GM10248 (cell line): ENCODE results near the gene IFRD1.

Experiments
- CTCF ChIA-PET: fragments of 300-600 bp; sonication (Branson Sonifier 250); formaldehyde crosslinking; extraction: SDS; loops from one replicate; lab custom pipeline; 2021; ENCODE audit warnings: antibody characterized with exemption; lab: Yijun Ruan, JAX
- POLR2A ChIA-PET: fragments of 350-650 bp; sonication (Branson Sonifier 250); formaldehyde crosslinking; extraction: SDS; loops from one replicate; lab custom pipeline; 2020; ENCODE audit warnings: antibody characterized with exemption; lab: Yijun Ruan, JAX
- DNase-seq: peaks from one replicate; pipeline ENCODE4 v3.0.0; 2012; ENCODE audit errors: extremely low spot score
- CTCF ChIP-seq: IDR thresholded peaks from 2 replicates; pipeline ENCODE4 v1.5.1; 2012; ENCODE audit warnings: mild to moderate bottlenecking, low read depth; ENCODE audit errors: extremely low read depth, missing control alignments, control extremely low read depth

Gene IFRD1

GRCh38 chr7:112433289-112433688, 17.0 kb upstream of the IFRD1 start:
- no peak for TF ChIP-seq CTCF
- CTCF ChIA-PET = no interaction called here
- POLR2A ChIA-PET = interaction anchor here (1.8 kb wide), 1 partner anchor 18 kb away, joined by 10 read pairs; the partner anchor contains the start of gene IFRD1
- no peak for DNase-seq

GRCh38 chr7:112437072-112437471, 13.2 kb upstream of the IFRD1 start:
- no peak for TF ChIP-seq CTCF
- DNase-seq = no peak
- ChIA-PET POLR2A (interaction anchor here (2.2 kb wide), 1 partner anchor 13 kb away, joined by 12 read pairs; the partner anchor contains the start of gene IFRD1), CTCF (interaction anchor here (0.7 to 2.4 kb wide), 6 partner anchors 9 to 695 kb away, joined by 3 to 10 read pairs (median 4); partner anchors contain the start of gene IFRD1)

GRCh38 chr7:112439476-112439875, 10.8 kb upstream of the IFRD1 start:
- CTCF ChIA-PET = no interaction called here
- POLR2A ChIA-PET = no interaction called here
- no peak for TF ChIP-seq CTCF
- no peak for DNase-seq

- CTCF ChIA-PET = interaction anchor here (1.3 kb wide), 2 partner anchors 33 to 689 kb away, joined by 3 to 4 read pairs; no protein-coding TSS in a partner anchor
- POLR2A ChIA-PET = interaction anchor here (2.0 kb wide), 1 partner anchor 8 kb away, joined by 9 read pairs; the partner anchor contains the start of gene IFRD1
- no peak for DNase-seq
- no peak for TF ChIP-seq CTCF
These were observed 8.1 kb upstream of the IFRD1 start for GRCh38 chr7:112442210-112442609.

- ChIA-PET CTCF (no interaction called here), POLR2A (no interaction called here)
- TF ChIP-seq CTCF = no peak
- DNase-seq = no peak
These were observed 5.8 kb upstream of the IFRD1 start for GRCh38 chr7:112444505-112444904.

GRCh38 chr7:112446431-112446830, 3.8 kb upstream of the IFRD1 start:
- DNase-seq = no peak
- CTCF ChIA-PET = interaction anchor here (1.6 kb wide), 1 partner anchor 36 kb away, joined by 4 read pairs; no protein-coding TSS in a partner anchor
- no peak for TF ChIP-seq CTCF
- POLR2A ChIA-PET = no interaction called here
